GM19035 (cell line): ENCODE results near the gene CHMP6.
"Not testable (repeated sequence)": the region's sequence is repeated elsewhere in the genome, so short reads cannot be mapped to it uniquely, and the experiment has no call there.

ENCODE experiments used
- ATAC-seq: cut with Tn5 transposase; IDR thresholded peaks from one replicate; pipeline ENCODE4 v1.9.1; 2021; ENCODE audit not compliant: unreplicated experiment

Gene CHMP6

DNA sequence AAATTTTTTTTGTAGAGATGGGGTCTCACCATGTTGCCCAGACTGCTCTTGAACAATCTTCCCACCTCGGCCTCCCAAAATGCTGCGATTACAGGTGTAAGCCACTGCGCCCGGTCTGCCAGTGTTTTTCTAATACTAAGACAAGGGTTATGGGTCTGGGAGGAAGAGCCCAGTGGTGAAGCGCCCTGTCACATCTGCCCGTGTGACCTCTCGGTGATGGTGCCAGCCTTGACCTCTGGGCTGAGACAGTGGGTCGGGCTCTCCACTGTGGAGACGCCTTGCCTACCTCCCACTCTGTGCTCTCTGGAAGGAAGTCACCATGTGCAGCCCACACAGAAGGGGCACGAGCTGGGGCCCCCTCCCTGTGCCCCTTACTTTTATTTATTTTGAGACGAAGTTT lies 38.2 kb downstream of the CHMP6 start:
- ATAC-seq, result no peak

DNA sequence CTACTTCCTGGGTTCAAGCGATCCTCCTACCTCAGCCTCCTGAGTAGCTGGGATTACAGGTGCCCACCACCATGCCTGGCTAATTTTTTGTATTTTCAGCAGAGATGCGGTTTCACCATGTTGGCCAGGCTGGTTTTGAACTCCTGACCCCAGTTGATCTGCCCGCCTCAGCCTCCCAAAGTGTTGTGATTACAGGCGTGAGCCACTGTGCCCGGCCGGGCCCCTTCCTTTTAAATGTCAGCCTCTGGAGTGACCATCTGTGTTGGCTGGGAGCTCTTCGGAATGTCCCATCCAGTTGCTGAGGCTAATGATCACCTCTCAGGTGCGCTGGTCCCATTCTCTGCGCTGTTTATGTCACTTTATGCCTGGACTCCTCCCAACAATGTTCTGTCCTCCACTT lies 38.7 kb downstream of the CHMP6 start:
- ATAC-seq, result not testable (repeated sequence)

DNA sequence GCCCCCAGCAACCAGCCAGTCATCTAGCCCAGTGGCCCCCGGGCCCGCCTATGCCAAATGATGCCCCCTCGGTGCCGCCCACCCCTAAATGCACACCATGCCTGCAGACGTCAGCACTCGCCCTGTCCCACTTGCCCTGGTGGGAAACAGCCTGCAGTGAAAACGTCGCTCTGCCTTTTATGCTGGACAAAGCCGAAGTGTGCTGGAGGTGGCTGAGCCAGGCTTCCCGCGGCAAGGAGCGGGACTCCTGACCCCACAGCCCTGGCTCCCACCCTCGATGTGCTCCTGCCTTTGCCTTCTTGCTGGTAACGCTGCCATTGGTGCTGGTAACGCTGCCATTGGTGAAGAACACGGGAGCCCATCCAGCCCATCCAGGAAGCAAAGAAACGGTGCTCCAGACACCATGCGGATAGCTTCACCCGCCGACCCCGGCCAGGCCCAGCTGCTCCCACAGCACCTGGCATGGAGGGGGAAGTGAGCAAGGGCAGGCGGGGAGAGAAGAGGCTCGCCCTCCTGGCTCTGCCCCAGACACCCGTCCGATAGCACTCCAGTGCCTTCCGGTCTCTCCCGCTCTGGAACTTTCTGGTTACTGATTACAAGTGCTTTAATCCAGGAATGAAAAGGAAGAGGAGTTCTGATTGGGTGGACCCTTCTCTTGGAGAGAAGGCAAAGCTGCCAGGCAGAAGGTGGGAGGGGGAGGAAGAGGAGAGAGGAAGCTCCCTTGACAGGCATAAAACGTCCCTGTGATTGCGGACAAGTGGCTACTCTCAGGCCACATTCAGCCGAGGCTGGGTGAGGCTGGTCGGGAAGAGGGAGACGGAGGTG lies 39.3 kb downstream of the CHMP6 start:
- no peak for ATAC-seq

DNA sequence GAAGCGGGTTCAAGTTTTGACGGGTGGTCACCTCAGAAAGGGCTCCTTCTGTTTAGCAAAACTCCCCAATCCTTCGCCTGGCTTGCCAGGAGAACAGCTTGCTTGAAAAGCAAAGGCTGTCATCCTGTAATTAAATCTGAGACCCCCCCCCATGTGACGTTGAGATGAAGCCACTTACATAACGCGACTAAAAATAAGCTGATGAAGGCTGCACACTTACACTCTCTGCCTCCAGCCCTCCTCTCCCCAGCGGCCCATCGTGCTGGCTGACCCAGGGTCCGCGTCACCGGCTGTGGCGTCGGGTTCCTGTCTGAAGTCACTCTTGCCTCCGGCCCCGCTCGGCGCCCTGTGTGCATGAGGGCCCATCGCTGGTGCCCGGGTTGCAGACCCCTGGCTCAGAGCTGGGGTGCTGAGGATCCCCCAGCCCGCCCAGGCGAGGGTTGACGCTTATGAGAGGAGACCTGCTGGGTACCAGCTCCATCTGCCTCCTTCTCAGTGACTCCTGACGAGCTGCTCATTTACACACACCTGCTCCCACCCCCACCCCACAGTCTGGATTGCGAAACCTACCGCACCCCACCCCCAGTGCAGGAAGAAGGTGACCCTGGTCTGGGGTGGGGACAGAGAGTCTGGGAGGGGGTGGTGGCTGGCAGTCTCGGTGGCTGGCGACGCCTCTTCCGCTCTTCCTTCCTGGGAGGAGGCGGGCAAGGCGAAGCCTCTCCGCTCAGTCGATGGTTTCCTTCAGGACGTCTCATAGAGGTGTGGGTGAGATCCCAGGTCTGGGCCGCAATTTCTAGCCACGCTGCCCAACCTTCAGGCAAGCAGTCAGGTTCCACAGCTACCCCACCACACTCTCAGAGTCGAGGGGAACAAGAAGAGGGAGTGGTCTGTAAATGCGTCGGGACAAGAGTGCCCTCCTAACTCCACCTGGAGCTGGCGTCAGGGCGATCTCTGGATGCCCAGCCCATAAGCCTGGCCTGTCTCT lies 40.2 kb downstream of the CHMP6 start:
- no peak for ATAC-seq

DNA sequence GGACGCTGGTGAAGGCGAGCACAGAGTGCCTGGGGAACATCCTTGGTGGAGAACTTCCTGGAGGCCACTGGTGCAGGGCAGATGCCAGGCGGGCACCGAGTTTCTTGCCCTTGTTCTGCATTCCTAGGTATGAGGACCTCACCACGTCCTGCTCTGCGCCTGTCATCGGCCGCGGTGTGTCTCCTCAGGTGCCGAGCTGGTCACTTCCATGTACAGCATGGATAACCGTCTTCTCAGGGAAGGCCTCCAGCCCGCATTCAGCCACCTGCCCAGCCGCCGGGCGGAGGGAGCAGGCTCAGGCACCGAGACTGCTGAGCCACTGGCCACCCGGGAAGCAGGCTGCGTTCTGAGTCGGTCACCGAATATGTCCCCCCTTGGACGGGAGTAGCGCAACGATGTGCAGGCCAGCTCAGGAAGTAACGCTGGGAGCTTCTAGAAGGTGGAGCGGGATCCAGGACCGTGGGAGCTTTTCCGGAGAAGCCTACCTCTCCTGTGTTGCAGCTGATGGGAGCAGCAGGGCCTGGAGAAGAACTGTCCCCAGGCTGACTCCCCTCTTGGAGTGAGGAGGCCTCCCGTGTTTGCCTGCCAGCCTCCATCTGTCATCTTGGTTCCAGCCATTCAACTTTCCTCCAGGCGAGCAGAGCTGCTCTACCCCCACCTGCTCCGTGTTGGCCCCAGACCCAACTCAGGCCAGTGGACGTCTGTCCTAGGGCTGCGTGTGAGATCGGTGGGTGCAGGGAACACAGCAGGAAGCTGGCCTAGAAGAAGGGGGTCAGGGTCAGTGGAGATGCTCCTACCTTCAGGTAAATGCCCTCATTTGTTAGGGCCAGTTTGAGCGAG lies 41.2 kb downstream of the CHMP6 start:
- ATAC-seq, result no peak

DNA sequence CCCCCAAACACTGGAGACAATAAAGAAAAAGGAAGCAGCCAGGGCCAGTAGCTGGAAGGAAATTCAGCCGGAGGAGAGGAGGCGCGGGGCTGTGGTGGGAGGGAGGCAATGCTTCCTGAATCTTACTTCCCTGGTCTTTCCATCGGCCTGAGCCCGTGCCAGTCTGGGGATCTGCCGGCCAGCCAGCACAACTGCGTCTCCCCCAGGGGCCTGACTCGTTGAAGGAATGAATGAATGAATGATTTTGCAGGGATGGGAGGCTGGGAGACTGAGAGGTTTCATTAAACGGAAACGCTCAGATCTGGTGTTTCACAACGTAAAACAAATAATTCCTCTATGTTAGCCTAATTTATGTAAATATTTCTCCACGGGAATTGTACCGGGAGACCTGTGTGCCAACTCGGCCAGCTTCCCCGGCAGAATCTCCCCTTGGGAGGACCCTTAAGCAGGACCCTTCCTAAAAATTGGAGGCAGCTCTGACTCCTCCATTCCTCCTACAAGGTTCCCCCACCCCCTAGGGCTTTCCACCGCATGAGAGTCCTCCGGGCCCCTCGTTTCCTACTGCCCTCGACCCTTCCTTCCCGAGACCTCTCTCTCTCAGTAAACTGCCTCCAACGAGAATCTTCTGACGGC lies 42.0 kb downstream of the CHMP6 start:
- no peak for ATAC-seq

DNA sequence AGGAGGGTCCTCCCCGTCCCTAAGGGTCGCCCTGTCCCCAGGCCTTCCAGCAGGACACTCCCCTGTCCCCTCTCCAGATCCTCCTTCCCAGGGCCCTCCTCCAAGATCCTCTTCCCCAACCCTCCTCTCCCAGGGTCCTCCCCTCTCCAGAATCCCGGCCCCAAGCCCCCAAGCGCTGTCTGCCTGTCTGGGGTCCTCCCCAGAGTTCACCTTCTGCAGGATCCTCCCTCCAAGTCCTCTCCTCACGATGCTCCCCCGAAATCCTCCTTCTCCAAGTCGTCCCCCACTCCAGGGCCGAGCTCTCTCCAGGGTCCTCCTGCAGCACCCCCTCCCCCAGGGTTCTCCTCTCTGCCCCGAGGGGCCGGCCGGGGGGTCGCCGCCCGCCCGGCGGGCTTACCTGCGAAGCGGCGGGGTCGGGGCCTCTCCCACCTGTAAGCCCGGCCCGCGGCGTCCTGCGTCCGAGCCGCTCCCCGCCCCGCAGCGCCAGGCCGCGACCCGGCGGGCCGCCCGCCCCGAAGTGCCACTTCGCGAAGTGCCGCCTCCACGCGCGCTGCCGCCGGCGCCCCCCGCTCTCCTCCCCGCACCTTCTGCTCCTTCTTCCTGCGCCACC lies 42.6 kb downstream of the CHMP6 start:
- ATAC-seq, result peak; percentile 11

DNA sequence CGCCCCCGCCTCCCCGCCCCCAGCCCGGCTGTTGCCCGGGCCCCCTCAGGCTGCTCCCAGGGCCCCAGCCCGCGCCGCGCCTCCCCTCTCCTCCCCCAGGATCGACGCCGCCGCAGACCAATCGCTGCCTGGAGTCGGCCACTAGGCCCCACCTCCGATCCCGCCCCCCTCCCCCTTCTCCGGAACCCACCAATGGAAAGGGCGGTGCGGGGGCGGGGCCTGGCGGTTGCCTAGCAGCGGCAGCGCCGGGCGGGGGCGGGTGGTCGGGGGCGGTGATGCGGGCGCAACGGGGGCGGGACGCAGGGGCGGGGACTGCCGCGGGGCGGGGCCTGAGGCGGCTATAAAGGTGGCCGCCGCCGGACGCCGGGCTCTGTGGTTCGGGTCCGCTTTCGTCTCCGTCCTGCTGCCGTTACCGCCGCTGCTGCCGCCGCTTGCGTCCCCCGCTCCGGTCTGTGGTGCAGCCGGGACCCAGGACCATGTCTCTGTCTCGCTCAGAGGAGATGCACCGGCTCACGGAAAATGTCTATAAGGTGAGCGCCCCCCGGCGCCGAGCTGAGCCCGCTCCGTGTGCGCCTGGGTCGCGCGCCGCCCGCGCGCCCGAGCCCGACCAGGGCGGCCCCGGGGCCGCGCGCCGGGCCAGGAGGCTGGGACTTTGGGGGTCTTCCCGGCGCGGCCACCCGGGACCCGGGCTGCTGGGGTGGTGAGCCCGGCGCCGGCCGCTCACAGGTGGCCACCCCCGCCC lies 43.3 kb downstream of the CHMP6 start, which contains the start of gene BAIAP2:
BAIAP2 (plus strand) TSS at position 373 of the 742 bp plus-strand sequence; CDS start at position 477, 104 bp downstream.
- peak; percentile 64 for ATAC-seq

DNA sequence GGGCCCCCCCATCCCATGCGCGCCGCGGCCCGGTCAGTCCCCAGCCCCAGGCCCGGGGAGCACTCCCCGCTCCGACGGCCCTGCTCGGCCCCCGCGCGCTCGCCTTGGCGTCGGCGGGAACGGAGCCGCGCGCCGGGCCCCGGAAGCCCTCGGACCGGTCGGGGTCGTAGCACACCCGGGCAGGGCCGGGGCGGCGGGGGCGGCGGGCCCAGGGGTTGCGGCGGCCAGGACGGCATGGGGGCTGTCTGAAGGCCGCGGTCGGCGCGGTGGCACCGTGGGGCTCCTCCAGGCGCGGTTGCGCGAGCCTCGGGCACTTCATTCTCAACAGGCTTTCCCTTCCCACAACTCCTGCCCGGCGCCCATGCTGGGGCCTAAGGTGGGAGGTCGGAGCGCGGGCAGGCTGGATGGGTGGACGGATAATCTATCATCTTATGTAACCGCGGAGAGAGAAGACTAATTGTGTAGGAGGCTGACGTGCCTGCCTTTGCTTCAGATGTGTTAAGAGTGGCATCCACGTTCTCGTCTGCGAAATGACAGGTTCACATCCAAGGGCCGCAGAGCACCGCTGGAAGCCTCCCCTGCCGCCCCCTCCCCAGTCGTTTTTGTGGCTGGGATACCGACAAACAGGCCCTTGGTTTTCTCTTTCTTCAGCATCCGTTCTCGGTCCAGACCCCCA lies 44.0 kb downstream of the CHMP6 start:
- ATAC-seq, result no peak

DNA sequence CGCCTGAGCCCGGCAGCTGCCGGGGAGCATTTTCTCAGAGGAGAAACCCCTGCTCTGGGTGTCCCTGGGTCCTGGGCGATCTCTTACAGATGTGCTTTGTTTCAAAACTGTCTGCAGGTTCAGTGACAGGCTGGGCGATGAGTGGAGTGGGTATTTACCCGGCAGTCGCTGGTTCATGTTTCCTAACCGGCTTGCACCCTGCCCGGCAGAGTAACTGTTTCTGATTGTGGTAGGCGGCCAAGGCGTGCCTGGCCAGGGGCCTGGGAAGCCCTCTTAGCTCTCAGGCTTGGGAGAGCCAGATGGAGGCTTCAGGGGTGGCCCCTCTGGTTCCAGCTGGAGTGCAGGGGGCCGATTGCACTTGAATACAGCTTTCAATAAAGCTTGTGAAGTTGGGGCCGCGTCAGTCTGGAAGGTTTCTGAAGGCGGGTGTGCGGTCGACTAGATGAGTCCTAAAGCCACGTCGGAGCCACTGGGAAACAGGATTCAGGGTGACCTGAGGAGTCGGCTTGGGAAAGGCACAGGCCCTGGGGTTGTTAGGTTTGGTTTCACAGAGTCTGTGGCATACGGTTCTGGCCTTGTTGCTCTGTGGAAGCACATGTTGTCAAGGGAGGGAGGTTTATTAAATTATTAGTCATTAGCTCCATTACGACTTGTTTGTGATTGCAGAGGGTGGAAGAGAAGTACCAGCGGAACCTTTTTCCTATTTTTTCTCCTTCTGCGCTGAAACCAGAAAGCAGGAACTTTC lies 44.7 kb downstream of the CHMP6 start:
- ATAC-seq, result no peak

DNA sequence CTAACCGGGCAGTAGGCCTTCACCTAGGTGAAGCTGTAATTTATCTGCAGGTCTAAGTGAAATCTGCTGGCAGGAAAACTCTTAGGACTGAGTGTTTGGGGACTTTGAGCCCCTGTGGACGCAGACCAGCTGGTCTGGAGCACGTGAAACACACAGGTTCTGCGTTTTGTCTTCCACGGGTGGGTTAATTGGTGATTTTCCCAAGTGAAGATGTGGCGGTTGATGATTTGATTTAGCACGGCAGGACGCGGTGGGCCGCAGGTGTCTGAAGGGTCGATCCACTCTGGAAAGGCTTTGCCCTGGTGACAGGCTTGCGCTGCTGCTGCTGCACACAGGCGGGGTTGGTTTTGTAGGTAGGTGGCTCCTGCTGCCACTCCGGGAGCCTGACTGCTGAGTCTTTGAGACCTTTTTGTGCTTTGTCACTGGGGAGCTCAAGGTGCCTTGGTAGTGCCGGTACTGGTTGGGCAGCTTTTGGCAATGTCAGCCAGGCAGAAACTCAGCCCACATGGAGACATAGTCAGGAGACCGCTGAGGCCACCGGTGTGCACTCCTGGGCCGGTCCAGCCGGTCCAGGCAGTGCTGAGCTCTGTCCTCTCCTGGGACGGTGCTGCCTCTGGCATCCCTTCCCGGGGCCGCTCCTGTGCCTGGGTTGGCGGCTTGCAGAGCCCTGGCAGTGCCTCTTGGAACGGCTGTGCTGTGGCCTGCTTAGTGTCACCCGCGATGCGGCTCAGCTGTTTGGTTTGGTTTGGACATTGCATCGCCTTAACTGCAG lies 45.6 kb downstream of the CHMP6 start:
- ATAC-seq, result no peak

DNA sequence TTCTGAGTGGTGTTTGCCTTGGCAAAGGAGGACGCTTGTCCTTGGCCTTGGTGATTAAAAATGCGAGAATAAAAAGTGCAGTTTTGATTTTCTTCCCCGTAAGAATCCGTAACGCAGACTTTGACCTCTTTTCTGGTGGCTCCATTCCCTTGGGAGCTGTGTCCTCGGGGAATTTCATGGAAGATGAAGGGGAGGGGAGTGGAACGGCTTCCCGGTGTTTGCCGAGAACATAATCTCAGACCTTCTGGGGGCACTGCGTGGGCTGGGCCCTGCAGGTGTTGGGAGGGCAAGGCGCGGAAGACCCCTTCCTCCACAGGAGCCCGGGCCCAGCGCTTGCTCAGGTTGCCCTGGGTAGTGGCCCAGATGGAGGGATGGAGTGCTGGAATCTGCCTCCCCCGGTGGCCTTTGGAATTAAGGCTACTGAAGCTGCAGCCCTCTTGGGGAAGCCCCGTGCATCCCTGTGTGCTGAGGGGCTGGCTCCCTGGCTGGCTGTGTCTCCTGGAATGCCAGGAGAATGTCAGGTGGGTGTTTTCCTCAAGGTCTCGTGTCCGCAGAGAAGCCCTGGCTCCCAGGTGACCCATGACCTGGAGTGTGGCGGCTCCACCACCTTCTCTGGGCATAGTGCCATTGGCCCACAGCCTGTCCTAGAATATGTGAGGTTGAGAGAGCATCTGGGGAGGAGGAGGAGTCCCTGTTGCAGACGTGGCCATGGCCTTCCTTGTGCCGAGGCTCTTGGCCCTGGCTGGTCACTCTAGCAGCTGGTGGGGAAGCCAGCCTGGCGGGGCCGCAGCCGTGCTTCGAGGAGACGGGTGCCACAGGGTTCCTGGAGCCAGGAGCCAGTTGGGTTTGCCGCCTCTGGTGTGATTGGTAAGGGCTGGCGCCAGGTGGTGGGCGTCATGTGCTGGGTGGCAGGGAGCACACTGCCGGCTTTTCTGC lies 46.4 kb downstream of the CHMP6 start:
- ATAC-seq, result no peak

DNA sequence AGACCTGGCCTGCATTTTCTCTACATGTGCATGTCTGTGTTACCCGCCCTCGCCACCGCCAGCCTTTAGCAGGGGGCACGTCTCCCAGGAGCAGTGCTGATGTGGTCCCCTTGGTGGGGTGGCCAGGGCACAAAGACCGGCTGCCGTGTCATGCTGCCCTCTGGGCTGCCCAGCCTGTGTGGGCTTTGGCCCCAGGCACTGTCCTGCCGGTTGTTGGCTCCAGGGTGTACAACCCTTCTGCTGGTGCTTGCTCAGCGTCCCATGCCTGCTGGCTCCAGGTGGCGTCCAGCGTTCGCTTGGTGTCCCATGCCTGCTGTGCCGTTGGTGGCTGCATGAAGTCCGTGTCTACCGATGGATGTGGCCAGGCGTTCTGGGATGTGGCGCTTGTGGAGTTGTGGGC lies 47.5 kb downstream of the CHMP6 start:
- no peak for ATAC-seq

DNA sequence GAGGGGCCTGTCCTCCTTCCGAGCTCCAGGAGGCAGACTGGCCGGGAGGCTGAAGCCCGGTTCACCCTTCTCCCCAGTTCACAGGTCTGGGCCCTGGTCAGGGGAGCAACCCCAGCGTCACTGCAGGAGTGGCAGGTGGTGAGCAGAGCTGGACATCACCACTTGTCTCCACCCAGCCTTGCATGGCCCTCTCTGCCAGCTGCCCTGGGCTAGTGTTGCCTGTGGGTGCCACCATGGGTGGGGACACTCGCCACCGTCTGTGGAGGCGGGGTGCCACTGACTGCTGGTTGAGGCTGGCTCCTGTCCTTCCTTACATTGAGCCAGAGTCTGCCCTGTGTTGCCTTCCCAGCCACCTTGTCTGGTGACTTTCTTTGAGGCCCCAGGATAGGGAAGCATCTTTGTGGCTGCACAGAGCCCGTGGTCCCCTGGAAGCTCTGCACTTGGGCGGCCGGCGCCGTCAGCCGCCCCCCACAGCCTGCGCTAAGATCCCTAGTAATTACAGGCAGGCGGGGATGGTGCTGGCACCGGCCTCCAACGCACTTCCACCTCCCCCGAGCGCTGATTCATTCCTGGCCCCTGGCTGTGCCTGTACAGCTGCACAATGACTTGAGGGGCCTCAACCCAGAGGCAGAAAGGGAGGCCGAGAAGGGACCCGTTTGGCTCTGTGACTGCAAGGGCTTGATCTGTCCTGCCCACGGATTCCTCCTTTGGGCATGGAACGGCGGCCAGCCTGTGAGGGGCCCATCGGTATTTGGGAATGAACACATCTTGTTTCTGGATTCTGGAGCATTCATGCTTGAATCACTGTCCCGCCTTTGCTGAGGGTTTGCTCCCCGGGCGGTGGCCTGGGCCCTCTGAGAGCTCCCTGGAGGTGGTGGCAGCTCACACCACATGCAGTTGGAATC lies 48.5 kb downstream of the CHMP6 start:
- no peak for ATAC-seq

DNA sequence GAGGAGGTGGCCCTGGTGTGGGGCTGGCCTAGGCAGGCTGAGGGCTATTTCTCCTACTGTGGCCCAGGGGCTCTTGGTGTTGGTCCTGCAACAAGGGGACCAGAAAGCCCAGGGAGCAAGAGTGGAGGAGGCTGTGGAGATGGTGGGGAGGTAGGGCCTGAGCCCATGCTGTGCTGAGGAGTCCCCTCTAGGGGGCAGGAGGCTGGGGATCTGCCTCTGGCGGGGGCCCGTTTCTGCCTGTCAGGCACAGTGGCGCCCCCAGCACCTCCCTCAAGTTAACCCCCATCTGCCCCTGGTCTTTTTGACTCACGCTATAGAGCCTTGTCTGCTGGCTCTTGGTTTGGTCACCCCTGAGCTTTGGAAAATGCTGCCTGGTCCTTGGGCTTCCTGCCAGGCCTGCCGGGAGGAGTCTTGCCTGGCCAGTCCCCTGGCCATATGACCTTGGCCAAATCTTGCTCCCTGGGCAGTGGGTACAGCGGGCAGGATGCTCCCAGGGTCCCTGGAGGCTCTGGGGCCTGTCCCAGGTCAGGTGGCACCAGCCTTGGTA lies 49.2 kb downstream of the CHMP6 start:
- no peak for ATAC-seq
